Panc1 (cell line): ENCODE measurements around the gene IGFBP4. TPM values are rescaled to one million over a fixed set of nuclear protein-coding genes. Genes with fewer than 3 reads are reported as not detected.

ENCODE experiments used
- ATAC-seq: fragments of 200-7000 bp; cut with Tn5 transposase; 2 replicates; pipeline ENCODE4 v1.9.1; 2020; ENCODE audit warnings: mild to moderate bottlenecking, moderate library complexity
- BruUV-seq: library from RNA; stranded (reverse); fragments of 400-500 nt; replicated peaks from 2 replicates; lab custom pipeline; 2021; lab: Mats Ljungman, UMichigan
- CTCF ChIA-PET: fragments of 300-600 bp; sonication (Branson Sonifier 250); formaldehyde crosslinking; loops from one replicate; lab custom pipeline; 2022; ENCODE audit warnings: antibody characterized with exemption; lab: Charles Lee
- POLR2A ChIA-PET: fragments of 300-600 bp; sonication (Branson Sonifier 250); formaldehyde crosslinking; loops from one replicate; lab custom pipeline; 2022; ENCODE audit warnings: antibody characterized with exemption; lab: Charles Lee
- DNase-seq: peaks from one replicate; pipeline ENCODE4 v3.0.0-alpha.2; 2010; ENCODE audit warnings: low read depth, low spot score
- H3K27ac ChIP-seq: 2 replicates; pipeline ENCODE4 v1.5.1; 2011; ENCODE audit warnings: mild to moderate bottlenecking, low read length, inconsistent platforms
- H3K27me3 ChIP-seq: fragments of 200-500 bp; sonication (Bioruptor generic); 2 replicates; pipeline ENCODE4 v1.6.0; 2014; ENCODE audit warnings: low read length, inconsistent platforms; ENCODE audit not compliant: control insufficient read depth, insufficient read depth
- H3K36me3 ChIP-seq: fragments of 200-500 bp; sonication (Bioruptor generic); 2 replicates; pipeline ENCODE4 v1.5.1; 2014; ENCODE audit warnings: inconsistent platforms, mild to moderate bottlenecking, low read length, moderate library complexity; ENCODE audit not compliant: control insufficient read depth, insufficient read depth
- H3K4me1 ChIP-seq: 2 replicates; pipeline ENCODE4 v1.5.1; 2011; ENCODE audit warnings: inconsistent platforms, mild to moderate bottlenecking, low read length, moderate library complexity; ENCODE audit not compliant: control insufficient read depth, insufficient read depth
- H3K4me3 ChIP-seq, 2 experiments: 2 replicates each; pipeline ENCODE4 v1.5.1; 2011 to 2012; ENCODE audit warnings: low read depth in 2 of 2, low read length in 2 of 2, mild to moderate bottlenecking in 2 of 2, inconsistent platforms in 1 of 2, moderate library complexity in 1 of 2
- H3K9me3 ChIP-seq: fragments of 200-500 bp; sonication (Bioruptor generic); 2 replicates; pipeline ENCODE4 v1.5.1; 2014; ENCODE audit warnings: low read depth, mild to moderate bottlenecking, inconsistent platforms, low read length, moderate library complexity; ENCODE audit not compliant: control insufficient read depth, insufficient read depth
- CTCF ChIP-seq: fragments of 450-650 bp; IDR thresholded peaks from 2 replicates; pipeline ENCODE4 v1.5.1; 2017; ENCODE audit warnings: mild to moderate bottlenecking
- POLR2AphosphoS5 ChIP-seq: IDR thresholded peaks from 2 replicates; pipeline ENCODE4 v1.6.1; 2012; ENCODE audit warnings: mild to moderate bottlenecking, low read depth, low read length, moderate library complexity
- SIN3A ChIP-seq: IDR thresholded peaks from 2 replicates; pipeline ENCODE4 v1.6.1; 2012; ENCODE audit warnings: low read depth, mild to moderate bottlenecking, low read length, moderate library complexity, borderline replicate concordance; ENCODE audit not compliant: insufficient read depth
- TCF7L2 ChIP-seq: IDR thresholded peaks from 2 replicates; pipeline ENCODE4 v1.6.1; 2011; ENCODE audit warnings: mild to moderate bottlenecking, low read depth, low read length, inconsistent platforms
- in situ Hi-C: cut with HindIII; loops from 2 replicates; pipeline ENCODE4 v1.10.0; 2016; ENCODE audit warnings: low sequenced_read_pairs, low pct_unique_long_range_greater_than_20kb
- intact Hi-C: fragments of 100-400 bp; cut with micrococcal nuclease; formaldehyde crosslinking; loops from one replicate; pipeline ENCODE4 v1.10.0; 2022; ENCODE audit not compliant: unreplicated experiment
- total RNA-seq: library from RNA; stranded (reverse); gene quantifications from one replicate; pipeline ENCODE4 v1.2.1, GENCODE V29; 2021; ENCODE audit not compliant: unreplicated experiment
- TF ChIP-seq, protein P1 (sequence below), 2 experiments: IDR thresholded peaks; 2 replicates each; pipeline ENCODE4 v1.6.1; 2011 to 2012; ENCODE audit warnings: low read depth in 2 of 2, control low read depth in 1 of 2, low read length in 1 of 2, mild to moderate bottlenecking in 1 of 2, moderate library complexity in 1 of 2; ENCODE audit not compliant: insufficient read depth in 1 of 2

The IGFBP4 gene
- total RNA-seq, 1 experiment from 2014 or later = 27.1 TPM

GRCh38 chr17:40496170-40496569 lies 52.9 kb downstream of the IGFBP4 start:
- Histone ChIP-seq H3K36me3 (no peaks in the 10 kb centered on the region; the same call in 1 of the 2 replicates), H3K4me3 (no peak overlapping the region), H3K9me3 (no peaks in the 10 kb centered on the region), H3K4me1 (peaks cover 10% of the 10 kb centered on the region), H3K27ac (no peak overlapping the region), H3K27me3 (no peaks in the 10 kb centered on the region)
- DNase-seq (no peak), ATAC-seq (no peak)
- CTCF ChIA-PET = no interaction called here
- TF ChIP-seq SIN3A = no peak
- TF ChIP-seq POLR2AphosphoS5 = no peak
- intact Hi-C loops (no loop called here), in situ Hi-C loops (loop anchor here (5.0 kb wide), 1 partner anchor 36 kb away; no protein-coding TSS in a partner anchor)
- BruUV-seq = no TSS peak
- POLR2A ChIA-PET = no interaction called here

DNA sequence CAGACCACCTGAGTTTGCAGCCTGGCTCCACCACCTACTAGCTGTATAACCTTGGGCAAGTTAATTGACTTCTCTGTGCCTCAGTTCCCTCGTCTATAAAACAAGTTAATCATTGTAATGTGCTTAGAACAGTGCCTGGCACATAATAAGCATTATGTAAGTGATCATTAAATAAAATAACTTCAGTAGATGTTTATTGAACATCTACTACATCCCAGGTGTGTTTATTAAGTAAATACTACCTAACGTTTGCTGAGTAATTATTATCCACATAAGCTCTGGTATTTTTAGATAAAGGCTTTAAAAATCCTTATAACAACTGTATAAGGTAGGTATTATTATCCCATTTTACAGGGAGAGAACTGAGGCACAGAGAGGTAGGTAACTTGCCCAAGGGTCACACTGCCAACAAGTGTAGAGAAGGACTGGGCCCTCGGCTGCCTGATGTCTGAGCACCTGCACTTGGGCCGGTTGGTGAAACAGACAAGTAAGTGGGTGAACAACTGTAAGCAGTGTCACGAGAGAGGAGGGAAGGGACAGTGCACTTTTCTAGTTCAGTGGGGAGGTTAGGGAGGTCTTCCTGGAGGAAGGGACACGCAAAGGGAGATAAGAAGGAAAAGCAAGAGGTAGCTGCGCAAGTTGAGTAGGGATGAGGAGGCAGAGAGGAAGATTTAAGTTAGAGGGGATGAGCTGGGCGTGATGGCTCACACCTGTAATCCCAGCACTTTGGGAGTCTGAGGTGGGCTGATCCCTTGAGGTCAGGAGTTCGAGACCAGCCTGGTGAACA lies 53.6 kb downstream of the IGFBP4 start:
- in situ Hi-C loops = loop anchor here (5.0 kb wide), 1 partner anchor 35 kb away; no protein-coding TSS in a partner anchor
- H3K27ac ChIP-seq = no peak overlapping the region
- H3K9me3 ChIP-seq = no peaks in the 10 kb centered on the region
- DNase-seq (no peak), ATAC-seq (no peak)
- peaks cover 10% of the 10 kb centered on the region for H3K4me1 ChIP-seq
- no peak overlapping the region for H3K4me3 ChIP-seq
- TF ChIP-seq TCF7L2 (no peak), CTCF (no peak), POLR2AphosphoS5 (no peak), SIN3A (no peak)
- TF ChIP-seq, protein P1, sequence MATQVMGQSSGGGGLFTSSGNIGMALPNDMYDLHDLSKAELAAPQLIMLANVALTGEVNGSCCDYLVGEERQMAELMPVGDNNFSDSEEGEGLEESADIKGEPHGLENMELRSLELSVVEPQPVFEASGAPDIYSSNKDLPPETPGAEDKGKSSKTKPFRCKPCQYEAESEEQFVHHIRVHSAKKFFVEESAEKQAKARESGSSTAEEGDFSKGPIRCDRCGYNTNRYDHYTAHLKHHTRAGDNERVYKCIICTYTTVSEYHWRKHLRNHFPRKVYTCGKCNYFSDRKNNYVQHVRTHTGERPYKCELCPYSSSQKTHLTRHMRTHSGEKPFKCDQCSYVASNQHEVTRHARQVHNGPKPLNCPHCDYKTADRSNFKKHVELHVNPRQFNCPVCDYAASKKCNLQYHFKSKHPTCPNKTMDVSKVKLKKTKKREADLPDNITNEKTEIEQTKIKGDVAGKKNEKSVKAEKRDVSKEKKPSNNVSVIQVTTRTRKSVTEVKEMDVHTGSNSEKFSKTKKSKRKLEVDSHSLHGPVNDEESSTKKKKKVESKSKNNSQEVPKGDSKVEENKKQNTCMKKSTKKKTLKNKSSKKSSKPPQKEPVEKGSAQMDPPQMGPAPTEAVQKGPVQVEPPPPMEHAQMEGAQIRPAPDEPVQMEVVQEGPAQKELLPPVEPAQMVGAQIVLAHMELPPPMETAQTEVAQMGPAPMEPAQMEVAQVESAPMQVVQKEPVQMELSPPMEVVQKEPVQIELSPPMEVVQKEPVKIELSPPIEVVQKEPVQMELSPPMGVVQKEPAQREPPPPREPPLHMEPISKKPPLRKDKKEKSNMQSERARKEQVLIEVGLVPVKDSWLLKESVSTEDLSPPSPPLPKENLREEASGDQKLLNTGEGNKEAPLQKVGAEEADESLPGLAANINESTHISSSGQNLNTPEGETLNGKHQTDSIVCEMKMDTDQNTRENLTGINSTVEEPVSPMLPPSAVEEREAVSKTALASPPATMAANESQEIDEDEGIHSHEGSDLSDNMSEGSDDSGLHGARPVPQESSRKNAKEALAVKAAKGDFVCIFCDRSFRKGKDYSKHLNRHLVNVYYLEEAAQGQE (IDR thresholded peaks at IDR 0.05; ENCODE audit: insufficient read depth in 1 of 2, low read depth in 2 of 2, low read length in 1 of 2) = no peak
- ChIA-PET CTCF (interaction anchor here (0.6 kb wide), 1 partner anchor 21 kb away, joined by 3 read pairs; no protein-coding TSS in a partner anchor), POLR2A (interaction anchor here (0.8 kb wide), 1 partner anchor 238 kb away, joined by 8 read pairs; no protein-coding TSS in a partner anchor)
- no peaks in the 10 kb centered on the region; the same call in 1 of the 2 replicates for H3K36me3 ChIP-seq
- intact Hi-C loops = no loop called here
- H3K27me3 ChIP-seq = no peaks in the 10 kb centered on the region
- no TSS peak for BruUV-seq
